ENCODE measurements around the gene EHD4. TPM values are rescaled to one million over a fixed set of nuclear protein-coding genes. Genes with fewer than 3 reads are reported as not detected.
A peak's percentile ranks its signal among the peaks of the same experiment; 100 is the strongest.

EHD4 gene
- total RNA-seq, 2 experiments from 2014 or later = 23.5 to 23.6 TPM

- Mint-ChIP-seq H3K27ac (no peak overlapping the region), H3K9me3 (no peaks in the 10 kb centered on the region), H3K27me3 (peaks cover 11% of the 10 kb centered on the region), H3K36me3 (no peaks in the 10 kb centered on the region), H3K4me1 (peaks cover 2% of the 10 kb centered on the region), H3K4me3 (no peak overlapping the region)
- no peak for DNase-seq
Measured at GRCh38 chr15:41879321-41879845, 93.0 kb downstream of the EHD4 start.

- no peaks in the 10 kb centered on the region for H3K36me3 Mint-ChIP-seq
- peaks cover 2% of the 10 kb centered on the region for H3K4me1 Mint-ChIP-seq
- no peak overlapping the region for H3K4me3 Mint-ChIP-seq
- no peak overlapping the region for H3K27ac Mint-ChIP-seq
- H3K27me3 Mint-ChIP-seq = peaks cover 11% of the 10 kb centered on the region
- no peaks in the 10 kb centered on the region for H3K9me3 Mint-ChIP-seq
- DNase-seq = no peak
Measured at GRCh38 chr15:41878355-41878699, 94.0 kb downstream of the EHD4 start.

- Mint-ChIP-seq H3K9me3 (no peaks in the 10 kb centered on the region), H3K27ac (no peak overlapping the region), H3K4me1 (peaks cover 2% of the 10 kb centered on the region), H3K36me3 (no peaks in the 10 kb centered on the region), H3K27me3 (peaks cover 11% of the 10 kb centered on the region), H3K4me3 (no peak overlapping the region)
- DNase-seq = no peak
Measured at GRCh38 chr15:41877631-41878354, 94.6 kb downstream of the EHD4 start.

- no peak overlapping the region for H3K4me3 Mint-ChIP-seq
- no peaks in the 10 kb centered on the region for H3K9me3 Mint-ChIP-seq
- H3K36me3 Mint-ChIP-seq = no peaks in the 10 kb centered on the region
- DNase-seq = no peak
- H3K4me1 Mint-ChIP-seq = peaks cover 2% of the 10 kb centered on the region
- H3K27me3 Mint-ChIP-seq = peaks cover 11% of the 10 kb centered on the region
- no peak overlapping the region for H3K27ac Mint-ChIP-seq
Measured at GRCh38 chr15:41876689-41877088, 95.7 kb downstream of the EHD4 start.

GRCh38 chr15:41876007-41876406, 96.3 kb downstream of the EHD4 start:
- no peaks in the 10 kb centered on the region for H3K4me1 Mint-ChIP-seq
- peaks cover 4% of the 10 kb centered on the region for H3K27me3 Mint-ChIP-seq
- H3K9me3 Mint-ChIP-seq = no peaks in the 10 kb centered on the region
- no peak overlapping the region for H3K4me3 Mint-ChIP-seq
- no peaks in the 10 kb centered on the region for H3K36me3 Mint-ChIP-seq
- no peak overlapping the region for H3K27ac Mint-ChIP-seq
- DNase-seq = no peak

- H3K36me3 Mint-ChIP-seq = no peaks in the 10 kb centered on the region
- peaks cover 2% of the 10 kb centered on the region for H3K27me3 Mint-ChIP-seq
- no peaks in the 10 kb centered on the region for H3K9me3 Mint-ChIP-seq
- H3K4me1 Mint-ChIP-seq = peaks cover 4% of the 10 kb centered on the region
- H3K27ac Mint-ChIP-seq = no peak overlapping the region
- no peak overlapping the region for H3K4me3 Mint-ChIP-seq
- no peak for DNase-seq
Measured at GRCh38 chr15:41874736-41875135, 97.6 kb downstream of the EHD4 start.

DNA sequence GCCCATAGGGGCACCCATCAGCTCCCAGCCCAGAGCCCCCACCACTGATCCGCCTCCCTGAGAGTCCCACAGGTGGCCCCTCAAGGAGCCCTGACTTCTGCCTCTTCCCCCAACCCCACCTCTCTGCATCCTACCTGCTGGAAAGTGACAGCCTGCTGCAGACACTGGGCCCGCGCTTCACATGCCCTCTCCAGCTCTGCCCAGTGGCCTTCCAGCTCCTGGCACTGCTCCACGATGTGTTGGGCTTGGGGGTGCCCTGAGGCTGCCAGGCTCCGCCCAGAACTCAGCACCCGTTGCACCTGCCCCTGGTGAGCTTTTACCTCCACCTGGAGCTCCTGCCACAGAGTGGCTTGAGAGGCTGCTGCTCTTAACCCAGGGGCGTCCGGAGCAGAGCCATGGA, 98.6 kb downstream of the EHD4 start:
- H3K36me3 Mint-ChIP-seq = no peaks in the 10 kb centered on the region

GRCh38 chr15:41872166-41872747, 100.1 kb downstream of the EHD4 start:
- DNase-seq = no peak
- H3K27ac Mint-ChIP-seq = no peak overlapping the region
- H3K9me3 Mint-ChIP-seq = no peaks in the 10 kb centered on the region
- no peak overlapping the region for H3K4me3 Mint-ChIP-seq
- peaks cover 4% of the 10 kb centered on the region for H3K4me1 Mint-ChIP-seq
- H3K36me3 Mint-ChIP-seq = no peaks in the 10 kb centered on the region
- no peaks in the 10 kb centered on the region for H3K27me3 Mint-ChIP-seq

More for the DNA sequence above, 98.6 kb downstream of the EHD4 start:
- no peaks in the 10 kb centered on the region for H3K9me3 Mint-ChIP-seq
- H3K4me1 Mint-ChIP-seq = peaks cover 4% of the 10 kb centered on the region
- no peak overlapping the region for H3K4me3 Mint-ChIP-seq
- no peak for DNase-seq
- H3K27ac Mint-ChIP-seq = no peak overlapping the region
- no peaks in the 10 kb centered on the region for H3K27me3 Mint-ChIP-seq

DNA sequence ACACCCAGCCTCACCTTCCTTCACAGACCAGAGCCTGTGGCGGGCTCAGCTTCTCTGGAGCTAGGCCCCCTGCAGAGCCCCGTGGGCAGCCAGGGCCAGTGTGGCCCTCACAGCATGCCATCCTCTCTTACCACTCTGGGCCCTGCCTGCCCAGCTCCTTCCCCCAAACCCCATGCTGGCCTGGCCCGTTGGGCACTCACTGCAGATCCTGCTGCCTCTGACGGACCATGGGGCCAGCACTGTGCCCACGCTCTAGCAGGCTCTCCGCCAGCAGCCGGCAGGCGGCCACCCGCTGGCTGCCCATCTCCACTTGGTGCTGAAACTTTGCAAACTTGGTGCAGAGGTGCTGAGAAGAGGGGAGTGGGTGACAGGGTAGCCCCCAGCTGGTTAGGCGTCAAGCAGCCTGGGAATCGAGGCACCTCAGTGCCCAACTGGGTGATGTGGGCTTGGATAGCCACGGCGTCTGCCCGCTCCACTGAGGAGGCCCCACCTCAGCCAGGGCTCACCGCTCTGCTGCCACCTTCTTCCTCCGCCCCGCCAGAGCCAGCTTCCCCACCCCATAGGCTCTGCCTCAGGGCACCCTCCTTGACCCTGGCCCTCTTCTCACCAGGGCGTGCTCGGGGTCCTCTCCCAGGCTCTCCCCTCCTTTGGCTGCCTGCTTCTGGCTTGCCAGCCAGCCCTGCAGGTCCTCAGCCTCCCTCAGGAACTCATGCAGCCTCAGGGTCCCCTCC, 101.0 kb downstream of the EHD4 start:
- Mint-ChIP-seq H3K27ac (no peak overlapping the region), H3K4me1 (peaks cover 4% of the 10 kb centered on the region), H3K27me3 (no peaks in the 10 kb centered on the region), H3K4me3 (no peak overlapping the region), H3K36me3 (no peaks in the 10 kb centered on the region), H3K9me3 (no peaks in the 10 kb centered on the region)
- DNase-seq = no peak

GRCh38 chr15:41870689-41871081, 101.7 kb downstream of the EHD4 start:
- Mint-ChIP-seq H3K27ac (peak overlapping the region; percentile 62), H3K36me3 (no peaks in the 10 kb centered on the region), H3K27me3 (no peaks in the 10 kb centered on the region), H3K9me3 (no peaks in the 10 kb centered on the region), H3K4me1 (peaks cover 4% of the 10 kb centered on the region), H3K4me3 (no peak overlapping the region)
- peak; percentile 53 for DNase-seq

GRCh38 chr15:41869770-41870688, 102.3 kb downstream of the EHD4 start:
- Mint-ChIP-seq H3K4me3 (no peak overlapping the region), H3K4me1 (peaks cover 4% of the 10 kb centered on the region), H3K9me3 (no peaks in the 10 kb centered on the region), H3K27me3 (no peaks in the 10 kb centered on the region), H3K36me3 (no peaks in the 10 kb centered on the region), H3K27ac (peak overlapping the region; percentile 62)
- DNase-seq = no peak

DNA sequence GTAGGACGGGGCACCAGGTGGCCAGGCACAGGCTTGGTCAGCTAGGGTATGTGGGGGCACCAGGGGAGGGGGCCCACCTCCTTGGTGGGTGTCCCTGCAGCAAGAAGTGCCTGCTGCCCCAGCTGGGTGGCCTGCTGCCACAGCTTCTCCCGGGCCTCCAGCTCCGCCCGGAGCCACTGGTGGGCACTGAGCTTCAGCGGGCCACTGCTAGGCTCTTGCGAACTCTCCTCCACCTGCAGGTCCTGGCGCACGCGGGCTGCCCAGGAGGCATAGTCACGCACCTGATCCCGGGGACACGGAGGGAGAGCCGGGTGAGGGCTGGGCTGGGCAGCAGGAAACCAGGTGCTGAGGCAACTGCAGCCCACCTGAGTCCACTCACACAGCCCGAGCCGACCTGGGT, 104.0 kb downstream of the EHD4 start:
- Mint-ChIP-seq H3K36me3 (no peaks in the 10 kb centered on the region), H3K9me3 (no peaks in the 10 kb centered on the region), H3K4me3 (no peak overlapping the region), H3K27me3 (no peaks in the 10 kb centered on the region), H3K27ac (no peak overlapping the region), H3K4me1 (peaks cover 4% of the 10 kb centered on the region)
- no peak for DNase-seq

DNA sequence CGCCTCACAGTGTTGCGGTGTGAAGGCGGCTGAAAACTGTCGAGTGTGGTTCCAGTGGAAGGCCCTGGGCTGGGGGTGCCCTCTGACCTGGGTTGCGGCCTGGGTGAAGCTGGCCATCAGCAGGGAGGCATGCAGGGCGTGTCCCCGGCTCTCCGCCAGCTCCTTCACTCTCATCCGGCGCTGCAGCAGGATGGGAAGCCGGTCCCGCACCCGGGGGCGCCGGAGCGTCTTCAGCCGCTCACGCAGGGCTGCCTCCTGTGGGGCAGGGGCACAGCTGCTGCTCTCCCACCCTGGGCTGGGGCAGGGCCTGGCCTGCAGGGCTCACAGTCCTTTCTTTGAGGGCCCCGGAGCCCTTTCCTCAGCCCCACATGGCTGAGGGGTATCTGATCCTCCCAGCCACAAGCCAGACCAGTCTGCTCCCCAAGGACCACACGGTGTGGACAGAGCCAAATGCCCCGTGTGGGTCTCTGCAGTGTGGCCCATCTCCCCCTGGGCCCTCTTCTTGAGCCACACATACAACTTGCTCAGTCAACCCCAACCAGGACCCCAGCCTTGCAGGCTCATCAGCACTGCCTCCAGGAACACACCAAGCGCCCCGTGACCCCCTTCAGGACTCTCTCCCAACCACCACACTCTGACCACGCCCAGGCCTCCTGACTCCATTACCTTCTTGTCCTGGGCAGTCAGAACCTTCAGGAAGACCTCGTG, 105.3 kb downstream of the EHD4 start:
- Mint-ChIP-seq H3K36me3 (no peaks in the 10 kb centered on the region), H3K4me1 (peaks cover 4% of the 10 kb centered on the region), H3K27me3 (no peaks in the 10 kb centered on the region), H3K4me3 (no peak overlapping the region), H3K27ac (peak overlapping the region; percentile 7), H3K9me3 (no peaks in the 10 kb centered on the region)
- no peak for DNase-seq

DNA sequence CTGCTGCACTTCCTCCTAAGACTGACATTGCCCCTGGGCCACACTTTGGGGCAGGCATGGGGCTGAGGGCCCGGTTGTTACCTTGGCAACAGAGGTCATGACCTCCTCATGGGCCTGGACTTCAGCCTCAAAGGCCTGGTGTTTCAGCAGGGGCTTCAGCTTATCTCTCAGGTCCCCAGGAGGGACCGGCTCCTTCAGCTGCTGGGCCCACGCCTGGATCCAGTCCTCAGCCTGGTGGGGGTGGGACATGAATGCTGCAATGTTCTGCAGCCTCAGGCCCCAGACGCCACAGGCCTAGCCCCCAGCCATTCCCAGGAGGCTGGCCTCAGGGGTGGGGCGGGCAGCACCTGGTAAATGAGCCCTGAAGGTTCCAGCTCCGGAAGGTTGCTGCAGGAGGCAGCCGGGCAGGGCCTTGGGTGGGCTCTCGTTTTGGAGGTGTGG, 106.1 kb downstream of the EHD4 start:
- H3K4me3 Mint-ChIP-seq = no peak overlapping the region

More for the DNA sequence above, 106.1 kb downstream of the EHD4 start:
- DNase-seq = no peak
- Mint-ChIP-seq H3K9me3 (no peaks in the 10 kb centered on the region), H3K4me1 (peaks cover 4% of the 10 kb centered on the region), H3K27me3 (no peaks in the 10 kb centered on the region), H3K36me3 (no peaks in the 10 kb centered on the region), H3K27ac (no peak overlapping the region)

Data from activated naive CD8-positive, alpha-beta T cell treated with anti-CD3 and anti-CD28 coated beads for 36 hours (primary cell).